ENCODE results near the gene ABHD17B.

GRCh38 chr9:71937070-71937625, 26.2 kb upstream of the ABHD17B start:
- TF ChIP-seq CTCF (IDR thresholded peaks at IDR 0.05) (no peak), POLR2A (IDR thresholded peaks at IDR 0.05) (no peak)

All from thyroid gland (tissue), 4 donors.